ENCODE data around the gene ARHGEF2. TPM values are rescaled to one million over a fixed set of nuclear protein-coding genes. Genes with fewer than 3 reads are reported as not detected.
A peak's percentile ranks its signal among the peaks of the same experiment; 100 is the strongest.

ARHGEF2 gene
- total RNA-seq, 2 experiments from 2014 or later = 157 to 191 TPM

DNA sequence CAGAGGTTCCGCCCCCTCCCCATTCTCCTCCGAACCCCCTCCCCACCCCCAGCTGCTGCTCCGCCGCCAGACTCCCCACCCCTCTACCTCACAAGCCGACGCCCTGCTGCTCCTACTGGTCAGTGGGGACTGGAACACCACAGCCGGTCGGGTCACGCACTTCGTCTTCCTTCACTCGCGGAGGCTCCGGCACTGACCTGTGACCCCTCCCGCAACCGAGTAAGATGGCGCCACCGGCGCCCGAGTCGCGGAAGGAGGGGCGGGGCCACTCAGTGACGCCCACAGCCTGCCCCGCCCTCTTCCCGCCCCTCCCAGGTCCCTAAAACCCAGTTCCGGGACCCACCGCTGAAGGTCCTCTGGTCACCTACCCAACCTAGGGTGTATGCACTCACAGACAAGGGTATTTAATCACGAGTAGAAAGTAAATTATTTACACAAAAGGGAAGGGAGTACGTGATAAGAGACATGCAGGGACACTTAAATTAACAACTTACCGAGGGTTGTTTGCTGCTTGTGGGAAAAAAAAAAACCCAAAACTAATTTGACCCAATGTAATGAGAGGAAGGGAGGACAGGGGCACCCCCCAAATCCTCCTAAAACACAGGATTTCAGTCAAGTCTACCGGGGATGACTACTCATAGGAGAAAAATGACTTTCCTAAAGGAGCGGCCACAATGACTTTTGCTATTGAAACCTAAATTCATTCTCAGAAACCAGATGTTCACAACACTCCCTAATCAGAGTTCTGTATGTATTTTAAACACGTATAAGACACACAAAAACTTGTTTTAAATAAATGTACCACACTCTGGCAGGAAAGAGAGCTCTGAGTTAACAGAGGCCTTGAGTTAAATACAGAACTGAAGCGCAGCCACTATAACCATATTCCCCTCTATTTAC is 66.9 kb downstream of the ARHGEF2 start, which contains the start of gene RIT1:
RIT1 (minus strand) TSS at position 194 of the 900 bp plus-strand sequence. CDS start 588 bp downstream, outside the sequence.
- DNase-seq = peak; percentile 89
- Mint-ChIP-seq H3K4me3 (peak within 1 kb of the TSS; percentile 98), H3K36me3 (ENCODE audit: low read depth) (peaks cover 51% of the 10 kb centered on the region), H3K27me3 (no peaks in the 10 kb centered on the region), H3K4me1 (peaks cover 28% of the 10 kb centered on the region), H3K27ac (peak within 1 kb of the TSS; percentile 95), H3K9me3 (no peaks in the 10 kb centered on the region)
- POLR2A ChIA-PET = no interaction called here
- CTCF ChIA-PET = interaction anchor here (0.7 kb wide), 1 partner anchor 48 kb away, joined by 3 read pairs; no protein-coding TSS in a partner anchor

DNA sequence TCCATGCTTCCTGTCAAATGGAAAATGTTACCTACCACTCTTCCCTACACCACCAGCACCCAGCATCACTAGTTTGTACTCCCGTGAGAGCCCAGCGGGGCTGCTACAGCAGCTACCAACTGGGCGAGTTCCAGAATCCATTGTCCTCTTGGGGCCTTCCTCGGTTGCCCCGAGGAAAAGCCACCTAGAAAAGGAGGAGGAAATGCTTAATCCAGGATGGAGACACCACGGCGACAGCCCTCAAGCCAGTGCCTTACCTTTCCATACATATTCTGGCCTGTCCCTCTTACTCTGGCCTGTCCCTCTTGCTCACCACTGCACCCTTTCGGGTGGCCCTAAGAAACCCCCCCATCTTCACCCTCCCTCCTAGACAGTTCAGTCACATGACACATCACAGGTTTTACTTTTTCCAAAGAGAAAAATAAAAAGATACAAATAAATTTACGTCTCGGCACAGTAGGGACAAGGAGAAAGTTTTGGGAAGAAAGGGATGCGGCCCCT is 67.7 kb downstream of the ARHGEF2 start:
- Mint-ChIP-seq H3K4me1 (peaks cover 30% of the 10 kb centered on the region), H3K27ac (peak overlapping the region; percentile 95), H3K4me3 (peak overlapping the region; percentile 98), H3K36me3 (ENCODE audit: low read depth) (peaks cover 48% of the 10 kb centered on the region), H3K9me3 (no peaks in the 10 kb centered on the region), H3K27me3 (no peaks in the 10 kb centered on the region)
- DNase-seq = no peak
- CTCF ChIA-PET = no interaction called here
- POLR2A ChIA-PET = no interaction called here

DNA sequence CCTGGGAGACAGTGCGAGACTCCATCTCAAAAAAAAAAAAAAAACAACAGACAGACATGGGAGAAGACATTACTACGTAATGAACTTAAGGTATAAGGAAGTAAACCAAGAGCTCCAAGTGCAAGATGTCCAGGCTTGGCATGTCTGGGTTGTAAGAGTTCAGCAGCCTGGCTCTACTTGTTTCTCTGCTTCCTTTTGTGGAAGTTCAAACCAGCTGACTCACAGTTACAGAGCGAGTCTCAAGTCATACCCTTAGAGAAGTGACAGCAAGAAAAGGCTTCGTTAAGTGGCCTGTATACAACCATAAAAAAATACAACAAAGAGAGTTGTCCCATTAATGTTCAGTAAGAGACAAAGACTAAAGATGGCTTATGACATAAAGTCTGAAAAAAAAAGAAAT is 68.5 kb downstream of the ARHGEF2 start:
- Mint-ChIP-seq H3K27me3 (no peaks in the 10 kb centered on the region), H3K4me1 (peaks cover 30% of the 10 kb centered on the region), H3K4me3 (peak overlapping the region; percentile 98), H3K36me3 (ENCODE audit: low read depth) (peaks cover 44% of the 10 kb centered on the region), H3K9me3 (no peaks in the 10 kb centered on the region), H3K27ac (peak overlapping the region; percentile 95)
- ChIA-PET CTCF (interaction anchor here (0.6 kb wide), 1 partner anchor 130 kb away, joined by 4 read pairs; no protein-coding TSS in a partner anchor), POLR2A (no interaction called here)
- DNase-seq = no peak

DNA sequence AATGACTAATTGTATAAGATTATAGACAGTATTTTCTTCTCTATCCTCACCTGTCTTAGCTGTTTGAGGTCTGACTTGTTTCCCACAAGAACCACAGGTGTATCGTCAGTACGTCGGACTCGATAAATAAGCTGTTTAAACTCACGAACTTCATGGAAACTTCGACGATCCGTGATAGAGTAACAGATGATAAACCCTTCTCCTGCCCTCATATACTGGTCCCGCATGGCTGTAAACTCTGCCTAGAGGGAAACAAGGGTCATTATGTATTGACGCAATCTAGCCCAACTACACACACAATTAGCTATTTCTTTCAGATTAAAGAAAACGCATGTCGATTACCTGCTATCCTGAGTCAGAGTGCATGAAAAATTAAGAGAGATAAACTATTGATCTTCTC is 74.1 kb downstream of the ARHGEF2 start:
- Mint-ChIP-seq H3K27me3 (no peaks in the 10 kb centered on the region), H3K4me1 (peaks cover 9% of the 10 kb centered on the region), H3K4me3 (no peak overlapping the region), H3K27ac (no peak overlapping the region), H3K36me3 (ENCODE audit: low read depth) (peaks cover 41% of the 10 kb centered on the region), H3K9me3 (no peaks in the 10 kb centered on the region)
- ChIA-PET POLR2A (no interaction called here), CTCF (interaction anchor here (0.8 to 1.6 kb wide), 6 partner anchors 11 to 653 kb away, joined by 3 to 5 read pairs (median 3); no protein-coding TSS in a partner anchor)
- no peak for DNase-seq

DNA sequence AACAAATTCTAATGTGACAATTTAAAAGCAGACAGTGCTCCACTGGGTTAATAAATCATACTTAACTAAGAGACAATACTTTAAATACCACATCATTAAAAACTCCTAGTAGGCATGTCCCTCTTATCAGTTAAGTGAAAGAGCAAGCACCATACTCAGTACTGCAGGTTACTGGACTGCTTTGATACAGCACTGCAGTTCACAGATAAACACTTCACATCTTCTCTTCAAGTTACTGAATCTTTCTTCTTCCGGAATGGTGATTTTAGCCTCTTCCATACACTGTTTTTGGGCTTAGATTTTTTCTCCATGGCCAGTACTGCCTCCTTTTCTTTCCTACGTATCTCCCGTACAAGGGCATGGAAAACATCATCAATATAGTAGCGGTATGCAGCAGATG is 78.2 kb downstream of the ARHGEF2 start:
- Mint-ChIP-seq H3K36me3 (ENCODE audit: low read depth) (peaks cover 48% of the 10 kb centered on the region), H3K4me3 (no peak overlapping the region), H3K4me1 (peaks cover 7% of the 10 kb centered on the region), H3K27ac (no peak overlapping the region), H3K9me3 (no peaks in the 10 kb centered on the region), H3K27me3 (no peaks in the 10 kb centered on the region)
- no peak for DNase-seq
- POLR2A ChIA-PET = no interaction called here
- CTCF ChIA-PET = interaction anchor here (0.6 to 1.1 kb wide), 2 partner anchors 9 to 166 kb away, joined by 3 to 4 read pairs; no protein-coding TSS in a partner anchor

DNA sequence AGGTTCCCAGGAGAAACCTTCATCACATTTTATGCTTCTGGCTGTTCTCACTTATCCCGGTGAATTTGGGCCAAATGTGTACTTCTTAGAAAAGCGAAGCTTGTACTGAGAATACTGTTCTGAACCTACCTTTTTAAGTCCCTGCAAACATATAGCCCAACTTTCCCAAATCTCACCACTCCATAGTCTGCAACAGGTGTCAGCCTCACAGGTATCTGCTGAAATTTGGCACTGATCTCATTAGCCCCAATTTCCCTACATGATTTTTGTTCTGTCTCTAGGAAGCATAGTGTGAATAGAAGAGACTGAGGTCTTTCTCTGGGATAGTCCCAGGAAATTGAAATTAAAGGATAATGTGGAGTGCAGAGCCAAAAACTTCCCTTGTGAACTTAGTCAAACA is 78.7 kb downstream of the ARHGEF2 start:
- POLR2A ChIA-PET = no interaction called here
- no peak overlapping the region for H3K27ac Mint-ChIP-seq
- H3K4me3 Mint-ChIP-seq = no peak overlapping the region
- peaks cover 7% of the 10 kb centered on the region for H3K4me1 Mint-ChIP-seq
- DNase-seq = no peak
- no peaks in the 10 kb centered on the region for H3K27me3 Mint-ChIP-seq
- no peaks in the 10 kb centered on the region for H3K9me3 Mint-ChIP-seq
- CTCF ChIA-PET = interaction anchor here (0.6 to 1.1 kb wide), 2 partner anchors 8 to 166 kb away, joined by 3 to 4 read pairs; no protein-coding TSS in a partner anchor
- peaks cover 47% of the 10 kb centered on the region for H3K36me3 Mint-ChIP-seq (ENCODE audit: low read depth)

DNA sequence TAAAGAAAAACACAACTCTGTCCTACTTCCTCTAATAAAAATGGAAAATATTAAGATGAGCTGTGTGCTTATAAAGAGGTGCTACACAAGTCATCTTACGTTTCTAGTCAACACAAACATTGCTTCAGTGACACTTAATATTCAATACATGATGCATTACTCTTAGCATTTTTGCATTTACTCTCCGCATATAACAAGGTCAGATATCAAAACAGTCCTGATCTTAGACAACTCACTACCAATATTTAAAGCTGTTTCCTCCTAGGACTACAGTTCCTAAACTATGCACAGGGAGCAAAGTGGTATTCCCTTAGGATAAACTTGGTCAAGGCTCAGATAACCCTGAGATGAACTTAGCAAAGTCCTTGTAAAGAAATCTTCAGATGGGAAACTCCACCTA is 79.5 kb downstream of the ARHGEF2 start:
- no peaks in the 10 kb centered on the region for H3K27me3 Mint-ChIP-seq
- peaks cover 40% of the 10 kb centered on the region for H3K36me3 Mint-ChIP-seq (ENCODE audit: low read depth)
- ChIA-PET CTCF (interaction anchor here (1.2 kb wide), 1 partner anchor 51 kb away, joined by 3 read pairs; no protein-coding TSS in a partner anchor), POLR2A (no interaction called here)
- H3K4me3 Mint-ChIP-seq = no peak overlapping the region
- H3K4me1 Mint-ChIP-seq = peaks cover 7% of the 10 kb centered on the region
- H3K27ac Mint-ChIP-seq = no peak overlapping the region
- no peak for DNase-seq
- H3K9me3 Mint-ChIP-seq = no peaks in the 10 kb centered on the region

DNA sequence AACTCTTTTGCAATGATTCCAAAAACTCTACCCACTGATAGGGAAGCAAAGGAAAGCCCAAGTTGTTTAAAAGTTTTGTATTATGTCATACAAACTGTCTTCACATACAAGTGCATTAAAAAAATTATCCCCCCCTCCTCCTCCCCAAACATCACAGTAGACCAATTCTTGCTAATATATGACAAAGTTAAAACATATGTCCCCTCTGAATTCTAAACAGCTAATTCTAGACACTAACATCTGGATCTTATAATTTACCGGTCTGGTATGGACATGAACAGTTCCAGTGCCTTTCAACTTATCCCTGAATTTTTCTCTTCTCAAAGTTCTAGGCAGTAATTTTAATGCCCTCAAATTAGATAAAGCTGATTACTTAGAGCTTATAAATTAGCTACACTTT is 80.6 kb downstream of the ARHGEF2 start:
- Mint-ChIP-seq H3K4me3 (no peak overlapping the region), H3K4me1 (peaks cover 18% of the 10 kb centered on the region), H3K27me3 (no peaks in the 10 kb centered on the region), H3K27ac (no peak overlapping the region), H3K9me3 (no peaks in the 10 kb centered on the region), H3K36me3 (ENCODE audit: low read depth) (peaks cover 40% of the 10 kb centered on the region)
- DNase-seq = no peak
- ChIA-PET CTCF (interaction anchor here (1.2 kb wide), 1 partner anchor 50 kb away, joined by 3 read pairs; no protein-coding TSS in a partner anchor), POLR2A (interaction anchor here (0.8 kb wide), 1 partner anchor 91 kb away, joined by 3 read pairs; no protein-coding TSS in a partner anchor)

Small RNA genes within 50 kb of the gene (microRNA-seq; reads per million reads assigned to microRNA genes)
- gene MIR6738 (ENCODE audit: borderline microRNAs expressed, borderline replicate concordance) = not detected

Other genes starting within 250 kb of the ARHGEF2 start
- gene GON4L, start 121.3 kb downstream of the ARHGEF2 start, total RNA-seq = 10 to 100 TPM; 72.3 to 77.0 TPM
- gene SYT11, start 119.0 kb downstream of the ARHGEF2 start, total RNA-seq = 10 to 100 TPM; 14.2 to 15.5 TPM
- 10 to 100 TPM; 24.0 to 28.4 TPM for gene RIT1, start 67.2 kb downstream of the ARHGEF2 start, total RNA-seq
- 10 to 100 TPM; 66.3 to 67.3 TPM for gene KHDC4, start 44.1 kb downstream of the ARHGEF2 start, total RNA-seq
- gene RXFP4, start 36.9 kb downstream of the ARHGEF2 start, total RNA-seq = not detected
- 100 to 1,000 TPM; 235 to 273 TPM for gene SSR2, start 42.4 kb upstream of the ARHGEF2 start, total RNA-seq
- gene UBQLN4, start 75.3 kb upstream of the ARHGEF2 start, total RNA-seq = 10 to 100 TPM; 30.8 to 34.0 TPM
- 10 to 100 TPM; 41.3 to 61.0 TPM for gene LAMTOR2, start 76.2 kb upstream of the ARHGEF2 start, total RNA-seq
- under 1 TPM in 1 of 2 experiments, not detected in 1; 0.50 TPM for gene RAB25, start 82.6 kb upstream of the ARHGEF2 start, total RNA-seq
- gene MEX3A, start 103.9 kb upstream of the ARHGEF2 start, total RNA-seq = under 1 TPM; 0.02 to 0.05 TPM
- 10 to 100 TPM; 38.3 to 43.5 TPM for gene LMNA, start 136.2 kb upstream of the ARHGEF2 start, total RNA-seq
- gene SEMA4A, start 175.0 kb upstream of the ARHGEF2 start, total RNA-seq = 10 to 100 TPM; 35.3 to 37.8 TPM
- 10 to 100 TPM; 27.5 to 28.0 TPM for gene SLC25A44, start 215.6 kb upstream of the ARHGEF2 start, total RNA-seq
- gene PMF1, start 234.5 kb upstream of the ARHGEF2 start, total RNA-seq = 10 to 100 TPM; 72.8 to 73.4 TPM

Data from activated CD4-positive, alpha-beta T cell treated with anti-CD3 and anti-CD28 coated beads, Interleukin-2, amount 10 ng/mL, durations not matched to agents 7 days and 5 days (primary cell).